ENCODE measurements around the gene ITPRID2.

ITPRID2 gene

DNA sequence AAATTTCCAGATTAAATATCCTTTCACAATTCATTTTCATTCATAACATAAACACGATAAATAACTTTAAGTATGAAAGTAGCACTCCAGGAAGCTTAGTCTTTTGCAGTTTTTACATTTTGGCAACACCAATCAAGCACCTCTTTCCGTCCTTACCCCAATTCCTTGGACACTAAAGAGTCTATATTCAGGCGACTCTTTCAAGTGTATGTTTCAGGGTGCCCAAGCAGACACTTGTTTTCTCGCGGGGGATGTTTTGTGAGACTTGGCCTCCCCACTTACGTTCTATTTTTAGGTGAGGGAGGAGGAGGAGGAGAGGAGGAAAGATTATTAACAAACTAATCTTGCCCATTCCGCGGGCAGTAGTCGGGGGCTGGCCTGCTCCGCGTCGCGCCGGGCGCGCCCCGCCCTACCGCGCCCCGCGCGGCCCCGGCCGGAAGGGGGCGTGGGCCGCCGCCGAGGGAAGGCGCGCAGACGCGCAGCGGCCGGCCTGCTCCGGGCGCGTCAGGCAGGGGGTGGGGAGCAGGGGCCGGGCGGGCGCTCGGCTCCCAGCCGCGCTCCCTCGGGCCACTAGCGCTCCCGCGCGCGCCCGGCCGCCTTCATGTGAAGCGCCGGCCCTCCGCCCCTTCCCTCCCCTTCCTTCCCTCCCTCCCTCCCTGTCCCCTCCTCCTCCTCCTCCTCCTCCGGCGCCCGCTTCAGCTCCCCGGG, at the start of gene ITPRID2:
Gene ITPRID2, plus strand, starts transcription at position 473 of the 708 bp plus-strand sequence. CDS start 337 bp downstream, outside the sequence.
- DNase-seq (ENCODE audit: low read depth), result peak; percentile 24

GRCh38 chr2:181844551-181845290, 46.8 kb upstream of the ITPRID2 start:
- no peak for DNase-seq (ENCODE audit: low read depth)

DNA sequence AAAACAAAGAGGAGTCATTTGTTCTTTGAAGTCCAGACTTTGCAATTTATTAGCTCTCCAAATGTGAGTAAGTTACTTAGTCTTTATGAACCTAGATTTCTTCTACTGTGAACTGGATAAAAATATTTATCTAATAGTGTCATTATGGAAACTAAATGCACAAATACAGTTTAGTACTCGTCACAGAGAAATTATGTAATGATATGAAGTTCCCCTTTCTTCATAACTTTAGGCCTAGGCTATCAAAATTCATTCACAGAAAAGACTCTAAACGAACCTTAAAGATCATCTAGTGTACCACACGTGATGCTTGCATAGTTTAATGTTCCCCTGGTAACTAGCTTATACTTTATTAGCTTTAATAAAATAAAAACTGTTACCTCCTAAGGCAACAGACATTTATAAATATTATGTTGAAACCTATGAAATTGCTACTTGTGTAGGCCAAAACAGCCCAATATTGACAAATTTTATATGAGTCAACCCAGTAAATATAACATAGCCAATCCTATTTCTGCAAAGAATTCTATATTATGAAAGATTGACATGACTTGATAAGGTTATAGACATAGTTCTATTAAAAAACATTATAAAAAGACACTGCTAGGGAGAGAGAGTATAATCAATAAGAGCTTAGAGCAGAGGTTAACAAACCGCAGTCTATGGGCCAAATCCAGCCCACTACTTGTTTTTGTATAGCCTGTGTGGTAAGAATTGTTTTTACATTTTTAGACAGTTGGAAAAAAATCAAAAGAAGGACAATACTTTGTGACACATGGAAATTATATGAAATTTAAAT, 44.9 kb upstream of the ITPRID2 start:
- DNase-seq (ENCODE audit: low read depth), result no peak

- DNase-seq (ENCODE audit: low read depth), result no peak
Measured at GRCh38 chr2:181847198-181847556, 44.4 kb upstream of the ITPRID2 start.

- DNase-seq (ENCODE audit: low read depth), result no peak
Measured at GRCh38 chr2:181847702-181848101, 43.8 kb upstream of the ITPRID2 start.

DNA sequence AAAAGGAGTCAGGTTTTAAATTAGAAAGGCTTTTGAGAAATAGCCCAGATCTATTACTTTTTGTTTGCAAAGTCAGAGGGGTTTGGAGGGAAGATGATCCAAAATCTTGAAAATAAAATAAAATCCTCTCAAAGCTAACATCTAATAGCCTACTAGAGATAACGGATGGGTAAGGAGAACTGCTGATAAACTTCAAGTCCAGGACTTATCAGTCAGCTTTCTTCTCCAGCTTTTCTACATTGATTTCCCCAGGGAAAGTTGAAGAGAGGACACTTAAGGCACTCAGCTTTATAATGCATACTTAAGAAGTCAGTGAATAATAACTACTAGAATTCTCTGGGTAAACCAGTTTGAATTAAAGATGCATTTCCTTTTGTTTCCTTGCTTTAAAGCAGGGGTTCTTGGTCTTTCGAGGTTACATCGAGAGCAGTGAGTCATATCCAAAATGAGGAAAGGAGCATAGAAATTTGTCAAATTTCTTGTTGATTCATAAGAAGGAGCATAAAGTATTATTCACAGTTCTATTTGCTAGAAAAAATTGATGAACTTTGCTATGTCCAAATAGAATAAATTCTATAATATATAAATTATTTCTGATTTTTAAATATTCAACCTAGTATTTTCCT, 43.2 kb upstream of the ITPRID2 start:
- DNase-seq (ENCODE audit: low read depth), result no peak

- no peak for DNase-seq (ENCODE audit: low read depth)
Measured at GRCh38 chr2:181849601-181850000, 41.9 kb upstream of the ITPRID2 start.

- DNase-seq (ENCODE audit: low read depth), result no peak
Measured at GRCh38 chr2:181850936-181851560, 40.5 kb upstream of the ITPRID2 start.

DNA sequence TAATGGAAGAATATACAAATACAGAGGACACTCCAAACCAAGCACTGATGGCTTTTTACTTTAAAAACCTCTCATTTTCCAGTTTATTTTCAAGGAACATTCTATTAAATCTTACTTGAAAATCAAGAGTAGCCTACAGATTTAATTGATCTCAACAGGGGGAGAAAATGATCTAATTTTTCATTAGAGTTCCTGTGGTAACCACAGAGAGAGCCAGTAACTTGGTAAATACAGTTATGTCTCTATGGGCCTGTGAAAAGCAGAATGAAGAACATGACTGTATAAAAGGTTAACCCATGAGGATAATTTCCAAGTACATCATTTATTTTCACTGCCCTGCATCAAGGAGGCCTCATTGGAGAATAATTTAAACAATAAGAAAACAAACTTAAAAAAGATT, 39.8 kb upstream of the ITPRID2 start:
- no peak for DNase-seq (ENCODE audit: low read depth)

- DNase-seq (ENCODE audit: low read depth), result no peak
Measured at GRCh38 chr2:181853696-181854095, 37.8 kb upstream of the ITPRID2 start.

GRCh38 chr2:181857483-181857882, 34.0 kb upstream of the ITPRID2 start:
- no peak for DNase-seq (ENCODE audit: low read depth)

DNA sequence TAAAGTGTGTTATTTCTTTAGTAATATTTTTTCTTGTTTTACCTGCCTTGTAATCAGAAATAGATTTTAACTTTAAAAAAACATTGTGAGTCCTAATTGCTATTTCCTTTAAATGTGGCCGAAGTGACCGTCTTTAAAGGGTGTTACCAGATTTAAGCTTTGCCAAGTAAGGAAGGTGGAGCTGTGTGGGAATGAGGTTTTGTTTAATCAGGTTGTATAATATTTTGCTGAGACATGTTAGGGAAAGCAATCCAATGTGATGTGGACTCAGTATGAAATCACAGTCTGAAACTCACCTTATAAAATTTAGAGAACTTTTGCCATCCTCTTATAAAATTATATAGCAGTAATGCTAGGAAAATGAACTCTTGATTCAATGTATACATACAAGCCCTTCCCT, 32.9 kb upstream of the ITPRID2 start:
- no peak for DNase-seq (ENCODE audit: low read depth)

GRCh38 chr2:181859123-181859522, 32.4 kb upstream of the ITPRID2 start:
- no peak for DNase-seq (ENCODE audit: low read depth)

DNA sequence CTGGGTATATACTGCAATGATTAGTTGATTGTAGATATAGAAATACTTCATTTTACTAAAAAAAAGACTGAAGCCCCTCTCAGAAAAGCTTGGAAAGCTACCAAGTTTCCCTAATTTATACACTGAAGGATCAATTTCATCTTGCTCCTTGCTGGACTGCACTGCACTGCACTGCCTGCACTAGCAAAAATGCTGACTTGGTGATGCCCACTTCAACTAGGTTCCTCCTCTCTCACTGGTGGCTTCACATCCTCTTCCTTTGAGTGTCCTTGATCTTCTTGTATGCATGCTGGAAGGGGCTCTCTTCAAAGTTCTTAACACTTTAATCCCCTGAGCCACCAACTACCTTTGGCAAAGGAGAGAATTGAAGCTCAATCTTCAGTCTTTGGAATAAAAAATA, 31.7 kb upstream of the ITPRID2 start:
- DNase-seq (ENCODE audit: low read depth), result no peak

GRCh38 chr2:181861379-181861778, 30.2 kb upstream of the ITPRID2 start:
- no peak for DNase-seq (ENCODE audit: low read depth)

GRCh38 chr2:181862583-181863281, 28.8 kb upstream of the ITPRID2 start:
- DNase-seq (ENCODE audit: low read depth), result no peak

DNA sequence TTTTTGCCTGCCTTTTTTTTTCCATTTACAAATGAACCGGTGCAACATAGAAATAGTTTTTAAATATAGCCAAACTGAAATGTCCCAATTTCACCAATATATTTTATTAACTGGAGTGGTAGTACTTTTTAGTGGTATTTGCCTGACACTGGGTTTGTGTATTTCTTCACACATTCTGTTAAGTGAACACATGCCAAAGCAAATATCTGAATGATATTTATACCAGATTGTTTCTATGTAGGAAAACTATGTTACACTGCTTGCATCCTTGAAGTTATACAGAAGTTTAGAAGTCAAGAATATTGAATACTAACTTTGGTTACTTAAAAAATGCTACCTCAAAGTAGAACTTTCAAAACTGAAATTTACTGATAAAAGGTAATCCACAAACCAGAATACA, 19.4 kb upstream of the ITPRID2 start:
- DNase-seq (ENCODE audit: low read depth), result no peak

- DNase-seq (ENCODE audit: low read depth), result no peak
Measured at GRCh38 chr2:181876614-181877063, 14.9 kb upstream of the ITPRID2 start.

DNA sequence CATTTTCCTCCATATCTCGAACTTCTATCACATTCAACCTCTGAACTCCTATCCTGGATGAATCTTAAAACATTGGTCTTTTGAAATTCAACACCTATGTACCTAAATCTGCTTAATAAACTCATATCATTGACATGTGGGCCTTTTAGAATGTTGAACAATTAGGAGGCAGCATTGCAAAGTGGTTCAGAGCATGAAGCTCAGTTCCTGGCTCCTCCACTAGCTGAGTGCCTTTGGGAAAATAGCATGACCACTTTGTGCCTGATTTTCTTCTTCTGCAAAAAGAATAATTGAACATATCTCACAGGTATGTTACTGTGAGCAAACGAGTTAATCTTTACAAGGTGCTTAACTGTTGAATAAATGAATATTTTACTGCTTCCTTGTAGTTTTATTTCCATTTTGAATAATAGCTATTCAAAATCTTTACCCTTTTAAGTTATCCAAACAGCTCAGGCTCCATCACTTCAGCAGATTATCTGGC, 14.3 kb upstream of the ITPRID2 start:
- DNase-seq (ENCODE audit: low read depth), result no peak

DNA sequence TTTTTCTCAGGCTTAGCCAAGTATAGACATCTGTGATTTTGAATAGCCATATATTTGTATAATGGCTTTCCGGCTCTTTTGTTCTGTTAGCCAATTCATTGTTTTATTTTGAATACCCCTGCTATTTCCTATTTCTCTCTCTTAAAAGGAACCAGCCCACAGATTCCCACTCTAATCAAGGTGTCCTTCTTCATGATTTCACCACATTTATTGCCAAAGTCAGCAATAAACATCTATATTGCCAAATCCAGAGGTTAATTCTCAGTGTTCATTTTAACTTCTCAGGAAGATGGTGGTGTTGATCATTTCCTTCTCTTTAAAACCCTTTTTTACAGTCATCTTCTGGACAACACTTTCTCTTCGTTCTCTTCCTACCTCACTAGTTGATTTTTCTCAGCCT, 13.1 kb upstream of the ITPRID2 start:
- no peak for DNase-seq (ENCODE audit: low read depth)

- no peak for DNase-seq (ENCODE audit: low read depth)
Measured at GRCh38 chr2:181879295-181879694, 12.2 kb upstream of the ITPRID2 start.
